GM11168 (cell line): ENCODE results near the gene TCF25.

ENCODE experiments used
- in situ Hi-C: fragments of 300-500 bp; cut with MboI; formaldehyde crosslinking; loops from one replicate; pipeline ENCODE4 v1.12.0; 2022; ENCODE audit warnings: low sequenced_read_pairs; ENCODE audit not compliant: unreplicated experiment

TCF25 gene

DNA sequence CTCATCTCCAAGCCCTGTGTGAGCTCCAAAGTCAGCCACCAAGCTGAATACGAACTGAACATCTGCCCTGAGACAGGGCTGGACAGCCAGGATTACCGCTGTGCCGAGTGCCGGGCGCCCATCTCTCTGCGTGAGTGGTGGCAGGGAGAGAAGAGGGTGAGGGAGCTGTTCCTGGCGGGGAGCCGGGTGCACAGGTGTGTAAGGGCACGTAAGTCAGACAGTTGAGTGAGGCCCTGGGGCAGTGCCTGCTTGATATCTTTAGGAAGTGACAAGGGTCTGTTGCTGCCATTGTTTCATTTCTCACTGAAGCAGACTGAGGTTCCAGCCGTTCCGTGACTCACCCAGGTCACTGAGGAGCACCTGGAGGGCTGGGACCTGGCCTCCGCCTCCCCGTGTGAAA is 87.6 kb downstream of the TCF25 start:
- in situ Hi-C loops, result no loop called here
